ENCODE data around the gene TMEM131.

Gene TMEM131

DNA sequence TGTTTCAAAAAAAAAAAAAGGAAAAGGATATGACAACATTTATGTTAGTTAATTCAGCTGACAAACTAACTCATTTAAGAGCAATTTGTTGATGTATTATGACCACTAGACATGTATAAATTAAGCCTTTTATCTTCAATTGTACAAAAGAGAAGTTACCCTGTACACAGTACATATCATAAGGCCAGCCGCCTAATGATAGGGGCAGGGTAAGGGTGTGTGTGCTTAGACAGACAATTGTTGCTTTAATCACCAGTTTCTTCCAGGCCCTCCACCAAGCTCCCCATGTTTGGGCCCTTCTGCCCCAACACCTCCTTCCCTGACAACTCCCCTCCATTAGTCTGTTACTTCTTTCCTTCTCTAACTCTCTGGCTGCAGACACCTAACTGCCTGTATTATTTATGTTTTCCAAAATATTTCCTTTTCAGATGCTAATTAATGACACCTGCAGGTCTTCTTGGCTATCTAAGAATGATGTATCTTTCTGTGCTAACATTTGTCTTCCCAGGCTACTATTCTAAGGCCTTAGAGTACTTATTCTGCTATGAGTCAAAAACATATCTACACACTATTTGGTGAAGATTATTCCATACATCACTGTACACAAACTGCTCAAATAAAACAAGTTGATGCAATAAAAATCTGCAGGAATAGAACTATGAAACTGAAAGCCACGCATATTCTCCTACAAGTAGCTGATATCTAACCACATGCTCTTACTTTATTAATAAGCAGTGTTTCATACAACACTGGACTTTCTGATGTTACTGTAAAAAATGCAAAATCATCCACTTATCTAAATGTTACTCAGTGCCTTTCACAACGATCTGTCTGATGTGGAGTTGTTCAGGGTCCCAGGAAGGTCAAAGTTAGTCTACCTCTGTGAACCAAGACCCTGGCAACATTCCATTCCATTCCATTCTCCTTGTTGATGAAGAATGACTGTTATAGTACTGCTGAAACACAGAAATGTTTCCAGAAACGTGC, 26.4 kb downstream of the TMEM131 start:
- no peak for DNase-seq (ENCODE audit: low read depth, low spot score)
- TF ChIP-seq, protein P1, sequence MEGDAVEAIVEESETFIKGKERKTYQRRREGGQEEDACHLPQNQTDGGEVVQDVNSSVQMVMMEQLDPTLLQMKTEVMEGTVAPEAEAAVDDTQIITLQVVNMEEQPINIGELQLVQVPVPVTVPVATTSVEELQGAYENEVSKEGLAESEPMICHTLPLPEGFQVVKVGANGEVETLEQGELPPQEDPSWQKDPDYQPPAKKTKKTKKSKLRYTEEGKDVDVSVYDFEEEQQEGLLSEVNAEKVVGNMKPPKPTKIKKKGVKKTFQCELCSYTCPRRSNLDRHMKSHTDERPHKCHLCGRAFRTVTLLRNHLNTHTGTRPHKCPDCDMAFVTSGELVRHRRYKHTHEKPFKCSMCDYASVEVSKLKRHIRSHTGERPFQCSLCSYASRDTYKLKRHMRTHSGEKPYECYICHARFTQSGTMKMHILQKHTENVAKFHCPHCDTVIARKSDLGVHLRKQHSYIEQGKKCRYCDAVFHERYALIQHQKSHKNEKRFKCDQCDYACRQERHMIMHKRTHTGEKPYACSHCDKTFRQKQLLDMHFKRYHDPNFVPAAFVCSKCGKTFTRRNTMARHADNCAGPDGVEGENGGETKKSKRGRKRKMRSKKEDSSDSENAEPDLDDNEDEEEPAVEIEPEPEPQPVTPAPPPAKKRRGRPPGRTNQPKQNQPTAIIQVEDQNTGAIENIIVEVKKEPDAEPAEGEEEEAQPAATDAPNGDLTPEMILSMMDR (IDR thresholded peaks at IDR 0.05; ENCODE audit: low read depth, low read length) = no peak
- in situ Hi-C loops (cut with HindIII; ENCODE audit: low sequenced_read_pairs) = no loop called here
- H3K4me3 ChIP-seq (ENCODE audit: low read depth, low read length) = no peak overlapping the region

GRCh38 chr2:97967931-97968627, 27.7 kb downstream of the TMEM131 start:
- TF ChIP-seq, protein P1 (IDR thresholded peaks at IDR 0.05; ENCODE audit: low read depth, low read length) = no peak
- H3K4me3 ChIP-seq (ENCODE audit: low read depth, low read length) = no peak overlapping the region
- in situ Hi-C loops (cut with HindIII; ENCODE audit: low sequenced_read_pairs) = no loop called here
- DNase-seq (ENCODE audit: low read depth, low spot score) = no peak

GRCh38 chr2:97967216-97967592, 28.5 kb downstream of the TMEM131 start:
- no peak overlapping the region for H3K4me3 ChIP-seq (ENCODE audit: low read depth, low read length)
- in situ Hi-C loops (cut with HindIII; ENCODE audit: low sequenced_read_pairs) = no loop called here
- no peak for DNase-seq (ENCODE audit: low read depth, low spot score)
- TF ChIP-seq, protein P1 (IDR thresholded peaks at IDR 0.05; ENCODE audit: low read depth, low read length) = no peak

GRCh38 chr2:97966545-97967215, 29.1 kb downstream of the TMEM131 start:
- TF ChIP-seq, protein P1 (IDR thresholded peaks at IDR 0.05; ENCODE audit: low read depth, low read length) = no peak
- in situ Hi-C loops (cut with HindIII; ENCODE audit: low sequenced_read_pairs) = no loop called here
- no peak overlapping the region for H3K4me3 ChIP-seq (ENCODE audit: low read depth, low read length)
- no peak for DNase-seq (ENCODE audit: low read depth, low spot score)

GRCh38 chr2:97965116-97965515, 30.6 kb downstream of the TMEM131 start:
- TF ChIP-seq, protein P1 (IDR thresholded peaks at IDR 0.05; ENCODE audit: low read depth, low read length) = no peak
- DNase-seq (ENCODE audit: low read depth, low spot score) = no peak
- H3K4me3 ChIP-seq (ENCODE audit: low read depth, low read length) = no peak overlapping the region
- in situ Hi-C loops (cut with HindIII; ENCODE audit: low sequenced_read_pairs) = no loop called here

- no peak for DNase-seq (ENCODE audit: low read depth, low spot score)
- H3K4me3 ChIP-seq (ENCODE audit: low read depth, low read length) = no peak overlapping the region
- TF ChIP-seq, protein P1 (IDR thresholded peaks at IDR 0.05; ENCODE audit: low read depth, low read length) = no peak
- in situ Hi-C loops (cut with HindIII; ENCODE audit: low sequenced_read_pairs) = no loop called here
These were observed 31.9 kb downstream of the TMEM131 start for GRCh38 chr2:97963880-97964279.

Data from astrocyte of the spinal cord (primary cell).